K562 (cell line): ENCODE measurements around the gene STPG4. TPM values are rescaled to one million over a fixed set of nuclear protein-coding genes. Genes with fewer than 3 reads are reported as not detected.

ENCODE experiments used
- ELF1 ChIP-seq: fragments of 200-800 bp; sonication (Bioruptor generic); IDR thresholded peaks from 2 replicates; pipeline ENCODE4 v1.6.1; 2016; ENCODE audit warnings: missing genetic modification characterization, missing compliant biosample characterization
- EP300 ChIP-seq: IDR thresholded peaks from 2 replicates; pipeline ENCODE4 v1.6.1; 2012; ENCODE audit warnings: low read length, improper control_type of control experiment
- HMBOX1 ChIP-seq: sonication (generic); IDR thresholded peaks from 2 replicates; pipeline ENCODE4 v1.6.1; 2016
- JUN ChIP-seq, 2 experiments: sonication (generic) in 1 of 2; formaldehyde crosslinking in 1 of 2; IDR thresholded peaks; 2 replicates each; pipeline versions ENCODE4 v1.6.1 to v1.8.0; 2012 to 2022; ENCODE audit warnings: borderline replicate concordance in 2 of 2, mild to moderate bottlenecking in 2 of 2, improper control_type of control experiment in 1 of 2, low read depth in 1 of 2, low read length in 1 of 2, missing genetic modification reagents in 1 of 2
- KDM5B ChIP-seq: fragments of 200-600 bp; sonication (generic); IDR thresholded peaks from 2 replicates; pipeline ENCODE4 v1.6.1; 2012; ENCODE audit warnings: low read depth, mild to moderate bottlenecking, moderate library complexity, low read length, control low read depth, inconsistent platforms; ENCODE audit not compliant: insufficient replicate concordance
- KLF16 ChIP-seq: IDR thresholded peaks from 2 replicates; pipeline ENCODE4 v1.6.1; 2016; ENCODE audit warnings: antibody characterized with exemption
- MBD1 ChIP-seq: fragments of 250-450 bp; sonication (Bioruptor Pico); IDR thresholded peaks from 2 replicates; pipeline ENCODE4 v1.8.0; 2022; ENCODE audit warnings: inconsistent platforms
- MEIS2 ChIP-seq: fragments of 450-650 bp; IDR thresholded peaks from 2 replicates; pipeline ENCODE4 v1.6.1; 2014; ENCODE audit warnings: mild to moderate bottlenecking; ENCODE audit not compliant: partially characterized antibody
- PKNOX1 ChIP-seq: fragments of 450-650 bp; IDR thresholded peaks from 2 replicates; pipeline ENCODE4 v1.6.1; 2016
- PTBP1 ChIP-seq: fragments of 200-400 bp; formaldehyde crosslinking; IDR thresholded peaks from 2 replicates; pipeline ENCODE4 v1.6.1; 2017; ENCODE audit warnings: low read depth, low read length
- RCOR1 ChIP-seq, 2 experiments: IDR thresholded peaks; 2 replicates each; pipeline ENCODE4 v1.6.1; 2012; ENCODE audit warnings: low read depth in 2 of 2, low read length in 2 of 2, borderline replicate concordance in 1 of 2, improper control_type of control experiment in 1 of 2
- SMARCE1 ChIP-seq: fragments of 450-650 bp; IDR thresholded peaks from 2 replicates; pipeline ENCODE4 v1.7.1; 2016; ENCODE audit warnings: mild to moderate bottlenecking
- SOX6 ChIP-seq: fragments of 450-650 bp; IDR thresholded peaks from 2 replicates; pipeline ENCODE4 v1.6.1; 2014; ENCODE audit warnings: mild to moderate bottlenecking
- SRSF9 ChIP-seq: fragments of 200-400 bp; formaldehyde crosslinking; IDR thresholded peaks from 2 replicates; pipeline ENCODE4 v1.6.1; 2017; ENCODE audit warnings: low read depth, low read length, borderline replicate concordance
- STAT5A ChIP-seq: IDR thresholded peaks from 2 replicates; pipeline ENCODE4 v1.6.1; 2012; ENCODE audit warnings: low read length, inconsistent platforms, borderline replicate concordance
- STAT6 ChIP-seq: sonication (generic); formaldehyde crosslinking; IDR thresholded peaks from 2 replicates; pipeline ENCODE4 v1.8.1; 2023; ENCODE audit warnings: mild to moderate bottlenecking, missing genetic modification reagents
- VEZF1 ChIP-seq: fragments of 200-800 bp; sonication (Bioruptor generic); IDR thresholded peaks from 2 replicates; pipeline ENCODE4 v1.6.1; 2017; ENCODE audit warnings: missing genetic modification characterization, missing compliant biosample characterization
- ZBTB26 ChIP-seq: fragments of 450-650 bp; formaldehyde crosslinking; IDR thresholded peaks from 2 replicates; pipeline ENCODE4 v1.4.0; 2022; ENCODE audit warnings: missing genetic modification characterization
- ZNF77 ChIP-seq: fragments of 250-450 bp; sonication (Bioruptor Pico); IDR thresholded peaks from 2 replicates; pipeline ENCODE4 v1.5.0; 2020
- ZNF79 ChIP-seq: fragments of 250-450 bp; sonication (Bioruptor Pico); IDR thresholded peaks from 2 replicates; pipeline ENCODE4 v1.4.0; 2020; ENCODE audit warnings: low read depth, mild to moderate bottlenecking, moderate library complexity
- polyA plus RNA-seq, 8 experiments: library from polyadenylated mRNA; depleted of rRNA in 4 of 8; stranded (reverse) in 5 of 8; unstranded in 3 of 8; fragments of >200 nt; fragmentation: Nextera tagmentation in 2 of 8; fragmentation: Illumina TruSeq in 1 of 8; extraction: Ambion mirVana in 2 of 8; extraction: Trizol in 1 of 8; gene quantifications; 2 replicates each; pipeline versions ENCODE4 v1.2.1 to v1.2.3, GENCODE V29; 2011 to 2014; ENCODE audit warnings: inconsistent platforms in 1 of 8, missing spikeins in 1 of 8
- total RNA-seq, 7 experiments: library from RNA; depleted of rRNA in 6 of 7; stranded (reverse); fragments of >200 nt in 6 of 7; fragmentation: Illumina TruSeq in 2 of 7; extraction: Trizol in 2 of 7; gene quantifications; 2 replicates each; pipeline versions ENCODE4 v1.2.1 to v1.2.3, GENCODE V29; 2011 to 2021; ENCODE audit warnings: low replicate concordance in 1 of 7

The STPG4 gene
- total and polyA plus RNA-seq, 9 of the 15 experiments (the other 6 are each of a cell fraction or from before 2014, with no cell fraction given), result 0.10 to 0.68 (median 0.22) TPM; not detected in 6

GRCh38 chr2:47198985-47199451, 43.9 kb upstream of the STPG4 start (continued):
- no peak for TF ChIP-seq STAT6 (CRISPR knock-in tag)
- no peak for TF ChIP-seq ZBTB26 (CRISPR knock-in tag)
- peak; percentile 56; the same call in 1 of the 2 replicates for TF ChIP-seq SOX6
- no peak for TF ChIP-seq PTBP1
- TF ChIP-seq MBD1 (CRISPR knock-in tag), result no peak
- peak; percentile 88 for TF ChIP-seq JUN (IDR thresholded peaks at IDR 0.05; ENCODE audit: borderline replicate concordance, low read depth, low read length)
- TF ChIP-seq JUN (CRISPR knock-in tag; IDR thresholded peaks at IDR 0.05; ENCODE audit: borderline replicate concordance), result no peak
- TF ChIP-seq SMARCE1, result peak; percentile 91
- peak; percentile 65 for TF ChIP-seq STAT5A
- peak; percentile 72 for TF ChIP-seq EP300
- no peak for TF ChIP-seq ZNF77 (CRISPR knock-in tag)
- TF ChIP-seq ZNF79 (CRISPR knock-in tag), result no peak
- peak; percentile 51 for TF ChIP-seq MEIS2
- peak; percentile 91 for TF ChIP-seq PKNOX1
- peak in 1 of 2 experiments; percentile 87; a peak in 2 of 4 replicates for TF ChIP-seq RCOR1 (IDR thresholded peaks at IDR 0.05; ENCODE audit: borderline replicate concordance in 1 of 2, low read depth in 2 of 2, low read length in 2 of 2)
- peak; percentile 64; the same call in 1 of the 2 replicates for TF ChIP-seq HMBOX1
- TF ChIP-seq VEZF1, result peak; percentile 40
- TF ChIP-seq KDM5B, result no peak
- TF ChIP-seq SRSF9, result no peak
- TF ChIP-seq KLF16, result no peak
- TF ChIP-seq ELF1 (tag), result no peak
